Hepatocyte (in vitro differentiated cells): ENCODE data around the gene MEF2C. TPM values are rescaled to one million over a fixed set of nuclear protein-coding genes. Genes with fewer than 3 reads are reported as not detected.
A peak's percentile ranks its signal among the peaks of the same experiment; 100 is the strongest.

Experiments used
- DNase-seq: peaks from one replicate; pipeline ENCODE4 v3.0.0-alpha.2; 2016; ENCODE audit warnings: low spot score
- H2AFZ ChIP-seq: fragments of 200-600 bp; sonication (generic); 2 replicates; pipeline ENCODE4 v1.6.0; 2016; ENCODE audit warnings: antibody characterized with exemption, mild to moderate bottlenecking
- H3K27ac ChIP-seq: fragments of 200-600 bp; sonication (generic); 2 replicates; pipeline ENCODE4 v1.5.1; 2016; ENCODE audit warnings: mild to moderate bottlenecking
- H3K27me3 ChIP-seq: fragments of 200-600 bp; sonication (generic); 2 replicates; pipeline ENCODE4 v1.6.1; 2016
- H3K36me3 ChIP-seq: fragments of 200-600 bp; sonication (generic); replicated peaks from 2 replicates; pipeline ENCODE4 v1.5.1; 2016; ENCODE audit warnings: low read depth; ENCODE audit not compliant: insufficient read depth
- H3K4me1 ChIP-seq: fragments of 200-600 bp; sonication (generic); 2 replicates; pipeline ENCODE4 v1.5.1; 2016; ENCODE audit warnings: mild to moderate bottlenecking, moderate library complexity; ENCODE audit not compliant: insufficient read depth
- H3K4me2 ChIP-seq: fragments of 200-600 bp; sonication (generic); 2 replicates; pipeline ENCODE4 v1.6.0; 2016
- H3K4me3 ChIP-seq: fragments of 200-600 bp; sonication (generic); 2 replicates; pipeline ENCODE4 v1.5.1; 2016; ENCODE audit warnings: mild to moderate bottlenecking
- H3K79me2 ChIP-seq: fragments of 200-600 bp; sonication (generic); 2 replicates; pipeline ENCODE4 v1.6.0; 2017; ENCODE audit warnings: mild to moderate bottlenecking
- H3K9me2 ChIP-seq: fragments of 200-600 bp; sonication (generic); replicated peaks from 2 replicates; pipeline ENCODE4 v1.6.0; 2017; ENCODE audit warnings: mild to moderate bottlenecking; ENCODE audit not compliant: insufficient read depth
- H3K9me3 ChIP-seq: fragments of 200-600 bp; sonication (generic); 2 replicates; pipeline ENCODE4 v1.5.1; 2016; ENCODE audit warnings: low read depth, mild to moderate bottlenecking
- H4K20me1 ChIP-seq: fragments of 200-600 bp; sonication (generic); 2 replicates; pipeline ENCODE4 v1.6.0; 2016; ENCODE audit warnings: mild to moderate bottlenecking; ENCODE audit not compliant: insufficient read depth, poor library complexity, severe bottlenecking
- CTCF ChIP-seq: fragments of 200-600 bp; sonication (generic); IDR thresholded peaks from 2 replicates; pipeline ENCODE4 v1.5.1; 2016; ENCODE audit warnings: antibody characterized with exemption, mild to moderate bottlenecking; ENCODE audit not compliant: poor library complexity
- EZH2 ChIP-seq: fragments of 200-600 bp; sonication (generic); IDR thresholded peaks from 2 replicates; pipeline ENCODE4 v1.6.1; 2016; ENCODE audit warnings: antibody characterized with exemption, mild to moderate bottlenecking, borderline replicate concordance
- EZH2phosphoT487 ChIP-seq: fragments of 200-600 bp; sonication (generic); IDR thresholded peaks from one replicate; pipeline ENCODE4 v1.6.1; 2018; ENCODE audit warnings: antibody characterized with exemption, mild to moderate bottlenecking, low read depth, moderate library complexity; ENCODE audit not compliant: unreplicated experiment, severe bottlenecking
- WGBS: methylation state at CpG from one replicate; pipeline ENCODE4 v1.1.6; 2016; ENCODE audit warnings: low lambda C conversion rate; ENCODE audit errors: missing lambda C conversion rate; 5-methylcytosine and 5-hydroxymethylcytosine counted together
- polyA plus RNA-seq: library from polyadenylated mRNA; unstranded; fragments of >200 nt; fragmentation: Nextera tagmentation; extraction: Ambion mirVana; gene quantifications from 2 replicates; pipeline ENCODE4 v1.2.1, GENCODE V29; 2016
- total RNA-seq: library from RNA; depleted of rRNA; stranded (reverse); fragments of >200 nt; gene quantifications from 2 replicates; pipeline ENCODE4 v1.2.3, GENCODE V29; 2014

Gene MEF2C
- total and polyA plus RNA-seq, 2 experiments from 2014 or later: 5.9 to 14.6 TPM

GRCh38 chr5:88760527-88760926, 122.5 kb downstream of the MEF2C start:
- Histone ChIP-seq H3K4me2 (no peak overlapping the region), H3K4me3 (no peak overlapping the region), H3K9me2 (no peaks in the 10 kb centered on the region), H3K27ac (no peak overlapping the region), H3K27me3 (no peaks in the 10 kb centered on the region), H4K20me1 (no peaks in the 10 kb centered on the region), H2AFZ (no peak overlapping the region), H3K36me3 (no peaks in the 10 kb centered on the region), H3K79me2 (no peaks in the 10 kb centered on the region), H3K9me3 (no peaks in the 10 kb centered on the region), H3K4me1 (no peaks in the 10 kb centered on the region)
- peak; percentile 7 for DNase-seq
- WGBS: 42% methylated on average over 4 of the region's 4 CpGs
- TF ChIP-seq EZH2phosphoT487: no peak

GRCh38 chr5:88758591-88758990, 124.4 kb downstream of the MEF2C start:
- H3K27me3 ChIP-seq: no peaks in the 10 kb centered on the region
- WGBS: 92% methylated on average over 6 of the region's 6 CpGs
- DNase-seq: no peak

GRCh38 chr5:88758184-88758583, 124.8 kb downstream of the MEF2C start:
- H3K4me2 ChIP-seq: no peak overlapping the region
- whole genome bisulfite sequencing: 87% methylated on average over 5 of the region's 5 CpGs
- H3K4me3 ChIP-seq: no peak overlapping the region
- H3K36me3 ChIP-seq: no peaks in the 10 kb centered on the region
- no peak for TF ChIP-seq CTCF
- TF ChIP-seq EZH2phosphoT487: no peak
- TF ChIP-seq EZH2: no peak
- H3K4me1 ChIP-seq: no peaks in the 10 kb centered on the region
- DNase-seq: no peak
- no peaks in the 10 kb centered on the region for H3K27me3 ChIP-seq
- H3K9me2 ChIP-seq: no peaks in the 10 kb centered on the region
- no peaks in the 10 kb centered on the region for H4K20me1 ChIP-seq
- no peaks in the 10 kb centered on the region for H3K79me2 ChIP-seq
- H3K9me3 ChIP-seq: no peaks in the 10 kb centered on the region
- no peak overlapping the region for H2AFZ ChIP-seq
- no peak overlapping the region for H3K27ac ChIP-seq

More at GRCh38 chr5:88758591-88758990, 124.4 kb downstream of the MEF2C start:
- H2AFZ ChIP-seq: no peak overlapping the region
- H3K79me2 ChIP-seq: no peaks in the 10 kb centered on the region
- no peak overlapping the region for H3K4me2 ChIP-seq
- no peaks in the 10 kb centered on the region for H4K20me1 ChIP-seq
- no peaks in the 10 kb centered on the region for H3K4me1 ChIP-seq
- no peaks in the 10 kb centered on the region for H3K9me2 ChIP-seq
- H3K9me3 ChIP-seq: no peaks in the 10 kb centered on the region
- no peaks in the 10 kb centered on the region for H3K36me3 ChIP-seq
- no peak overlapping the region for H3K27ac ChIP-seq
- no peak for TF ChIP-seq CTCF
- TF ChIP-seq EZH2: no peak
- TF ChIP-seq EZH2phosphoT487: no peak
- no peak overlapping the region for H3K4me3 ChIP-seq

GRCh38 chr5:88756953-88757352, 126.0 kb downstream of the MEF2C start:
- no peak for DNase-seq
- no peaks in the 10 kb centered on the region for H3K36me3 ChIP-seq
- no peak overlapping the region for H3K4me2 ChIP-seq
- no peak for TF ChIP-seq CTCF
- TF ChIP-seq EZH2: no peak
- TF ChIP-seq EZH2phosphoT487: no peak
- H3K9me3 ChIP-seq: no peaks in the 10 kb centered on the region
- no peaks in the 10 kb centered on the region for H3K79me2 ChIP-seq
- no peaks in the 10 kb centered on the region for H3K27me3 ChIP-seq
- no peaks in the 10 kb centered on the region for H4K20me1 ChIP-seq
- H3K27ac ChIP-seq: no peak overlapping the region
- H3K9me2 ChIP-seq: no peaks in the 10 kb centered on the region
- H2AFZ ChIP-seq: no peak overlapping the region
- WGBS: 94% methylated on average over 3 of the region's 3 CpGs
- H3K4me3 ChIP-seq: no peak overlapping the region
- H3K4me1 ChIP-seq: no peaks in the 10 kb centered on the region
